Stomach (tissue), 4 donors: ENCODE results near the gene CDKN2B.

Experiments
- EP300 ChIP-seq: sonication (generic); formaldehyde crosslinking; IDR thresholded peaks from one replicate; pipeline ENCODE4 v1.6.1; 2017; ENCODE audit warnings: antibody characterized with exemption
- POLR2AphosphoS5 ChIP-seq, 3 donors: sonication (generic); formaldehyde crosslinking; IDR thresholded peaks; one replicate each; pipeline ENCODE4 v1.6.1; 2016; ENCODE audit warnings: antibody characterized with exemption in 3 of 3
- TF ChIP-seq, protein P1 (sequence below), 7 experiments: fragments of 450-650 bp in 4 of 7; fragments of 200-600 bp in 3 of 7; sonication (generic) in 3 of 7; IDR thresholded peaks; one replicate each; pipeline ENCODE4 v1.5.1; 2016 to 2019; ENCODE audit warnings: antibody characterized with exemption in 7 of 7, control low read depth in 2 of 7, mild to moderate bottlenecking in 1 of 7

GRCh38 chr9:22005702-22006606 lies 3.2 kb downstream of the CDKN2B start:
- TF ChIP-seq, protein P1, sequence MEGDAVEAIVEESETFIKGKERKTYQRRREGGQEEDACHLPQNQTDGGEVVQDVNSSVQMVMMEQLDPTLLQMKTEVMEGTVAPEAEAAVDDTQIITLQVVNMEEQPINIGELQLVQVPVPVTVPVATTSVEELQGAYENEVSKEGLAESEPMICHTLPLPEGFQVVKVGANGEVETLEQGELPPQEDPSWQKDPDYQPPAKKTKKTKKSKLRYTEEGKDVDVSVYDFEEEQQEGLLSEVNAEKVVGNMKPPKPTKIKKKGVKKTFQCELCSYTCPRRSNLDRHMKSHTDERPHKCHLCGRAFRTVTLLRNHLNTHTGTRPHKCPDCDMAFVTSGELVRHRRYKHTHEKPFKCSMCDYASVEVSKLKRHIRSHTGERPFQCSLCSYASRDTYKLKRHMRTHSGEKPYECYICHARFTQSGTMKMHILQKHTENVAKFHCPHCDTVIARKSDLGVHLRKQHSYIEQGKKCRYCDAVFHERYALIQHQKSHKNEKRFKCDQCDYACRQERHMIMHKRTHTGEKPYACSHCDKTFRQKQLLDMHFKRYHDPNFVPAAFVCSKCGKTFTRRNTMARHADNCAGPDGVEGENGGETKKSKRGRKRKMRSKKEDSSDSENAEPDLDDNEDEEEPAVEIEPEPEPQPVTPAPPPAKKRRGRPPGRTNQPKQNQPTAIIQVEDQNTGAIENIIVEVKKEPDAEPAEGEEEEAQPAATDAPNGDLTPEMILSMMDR (IDR thresholded peaks at IDR 0.05), result no peak
- TF ChIP-seq EP300, result no peak
- no peak for TF ChIP-seq POLR2AphosphoS5 (IDR thresholded peaks at IDR 0.05)
